Stimulated activated CD8-positive, alpha-beta memory T cell treated with anti-CD3 and anti-CD28 coated beads, Interleukin-7, amount 100 ng/mL, for 24 hours (primary cell): Measurements from ENCODE around the gene GABRR2.
"Not testable (repeated sequence)": the region's sequence is repeated elsewhere in the genome, so short reads cannot be mapped to it uniquely, and the experiment has no call there.

Experiments used
- DNase-seq: peaks from one replicate; pipeline ENCODE4 v3.0.0-alpha.2; 2020; ENCODE audit warnings: low read depth

GABRR2 gene

GRCh38 chr6:89257346-89257745 is 57.8 kb downstream of the GABRR2 start:
- no peak for DNase-seq

DNA sequence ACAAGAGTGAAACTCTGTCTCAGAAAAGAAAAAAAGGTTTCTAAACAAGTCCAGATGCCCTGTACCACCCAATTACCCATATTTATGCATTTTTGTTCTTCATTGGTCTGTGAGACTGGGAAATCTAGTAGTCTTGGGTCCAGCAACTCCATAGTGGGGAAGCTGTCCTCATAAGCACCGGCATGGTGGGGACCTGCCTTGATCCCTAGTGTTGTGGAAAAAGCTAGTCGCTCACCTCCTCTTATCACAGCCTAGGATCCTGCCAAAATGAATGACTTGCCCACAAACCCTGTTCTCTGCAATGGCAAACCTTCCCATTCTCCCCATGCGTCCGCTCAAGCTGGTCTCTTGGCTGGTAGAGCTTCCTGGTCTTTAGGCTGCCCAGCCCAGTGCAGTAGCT is 59.7 kb downstream of the GABRR2 start:
- DNase-seq: no peak

DNA sequence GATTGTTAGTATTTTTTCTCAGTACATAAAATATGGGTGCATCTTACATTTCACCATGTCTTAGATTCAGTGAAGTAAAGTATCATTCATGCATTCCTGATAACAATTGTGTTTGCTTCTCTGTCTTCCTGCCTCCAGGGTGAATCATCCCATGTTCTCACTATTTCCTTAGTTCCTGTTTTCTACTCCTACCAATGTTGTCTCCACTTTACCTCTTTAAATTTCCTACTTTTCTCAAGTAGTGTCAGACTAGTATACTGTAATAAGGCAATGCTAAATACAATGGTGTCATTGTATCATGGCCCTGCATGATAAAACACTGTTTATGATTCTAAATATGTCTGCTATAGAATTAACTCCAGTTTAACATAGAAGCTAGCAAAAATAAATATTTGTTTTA is 60.5 kb downstream of the GABRR2 start:
- no peak for DNase-seq

DNA sequence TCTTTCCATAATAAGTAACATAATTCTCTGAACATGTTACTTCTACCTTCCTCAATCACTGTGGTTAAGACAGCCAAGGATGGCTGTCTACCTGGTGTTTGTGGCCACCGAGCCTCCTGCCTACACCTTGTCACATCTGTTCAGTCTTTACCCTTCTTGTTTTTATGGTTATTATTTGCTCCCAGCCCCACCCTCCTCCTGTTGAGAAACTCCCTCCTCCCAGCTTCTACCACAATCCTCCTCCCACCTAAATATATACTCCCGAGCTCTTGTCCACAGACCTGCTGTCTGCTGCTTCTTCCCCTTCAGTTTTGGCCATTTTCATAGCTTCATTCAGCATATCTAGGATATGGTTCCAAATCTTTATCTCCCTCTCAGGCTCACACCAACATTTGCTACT is 62.2 kb downstream of the GABRR2 start:
- no peak for DNase-seq

DNA sequence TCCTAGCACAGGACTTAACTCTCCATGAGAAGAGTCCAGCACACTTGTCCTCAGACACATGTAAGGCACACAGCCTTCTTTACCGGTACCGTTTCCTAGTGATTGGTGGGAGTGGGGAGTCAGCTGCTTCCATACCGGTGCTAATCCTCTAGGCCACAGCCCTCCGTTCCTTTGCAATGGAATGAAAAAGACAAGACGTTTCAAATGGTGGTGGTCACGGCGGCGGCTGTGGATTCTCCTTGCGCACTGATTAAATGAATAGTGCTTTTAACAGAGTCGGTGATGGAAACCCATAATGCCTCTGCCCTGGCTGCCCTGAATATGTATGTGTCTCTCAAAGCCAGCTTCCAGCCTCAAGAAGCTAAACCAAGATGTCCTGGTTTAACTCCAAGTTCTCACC is 63.1 kb downstream of the GABRR2 start:
- DNase-seq: no peak

GRCh38 chr6:89251170-89251569 is 63.9 kb downstream of the GABRR2 start:
- no peak for DNase-seq

GRCh38 chr6:89250239-89250638 is 64.9 kb downstream of the GABRR2 start:
- DNase-seq: no peak

DNA sequence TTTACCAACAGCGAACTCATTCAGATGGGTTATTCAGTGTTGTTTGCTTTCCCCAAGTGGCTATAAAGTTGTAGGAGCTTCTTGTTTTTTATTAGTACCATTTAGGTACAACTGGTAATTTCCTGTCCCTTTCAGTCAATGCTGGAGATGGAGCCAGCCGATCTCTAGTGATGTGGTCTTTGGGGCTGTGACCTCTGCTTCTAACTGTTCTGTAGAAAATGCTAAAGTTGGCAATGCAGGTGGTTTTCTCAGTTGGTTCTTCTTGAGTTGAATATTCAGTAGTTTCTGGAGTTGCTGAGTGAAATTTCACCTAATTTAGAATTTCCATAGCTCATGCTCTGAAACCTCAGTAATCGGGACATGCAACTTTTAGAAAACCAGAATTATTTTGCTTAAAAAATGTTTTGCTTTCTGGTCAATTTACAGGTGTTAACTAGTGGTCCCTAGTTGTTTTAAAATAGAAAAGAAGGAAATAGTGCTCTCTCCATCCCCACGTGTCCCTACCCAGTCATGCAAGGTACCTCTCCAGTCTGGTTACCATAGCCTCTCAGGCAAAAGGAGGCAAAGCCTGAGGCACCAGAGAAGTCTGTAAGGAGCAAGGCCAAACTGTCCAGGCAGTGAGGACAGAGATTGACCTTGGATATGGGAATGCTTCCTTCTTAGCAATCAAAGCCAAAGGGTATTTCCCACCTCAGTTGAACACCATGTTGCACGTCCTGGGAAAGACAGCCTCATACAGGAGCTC is 70.7 kb downstream of the GABRR2 start:
- DNase-seq: no peak

DNA sequence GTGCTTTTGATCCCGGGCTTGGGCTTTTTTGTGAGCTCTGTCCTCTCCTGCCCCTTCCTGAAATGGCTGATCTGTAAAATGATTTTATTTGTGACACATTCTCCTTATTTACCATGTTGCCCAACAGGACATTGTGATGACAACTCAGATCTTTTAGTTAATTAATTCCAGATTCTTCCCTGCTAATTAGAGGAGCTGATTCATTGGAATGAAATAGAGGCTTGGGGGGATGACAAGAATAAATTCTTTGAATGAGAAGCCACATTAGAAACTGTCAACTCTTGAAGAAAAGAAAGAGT is 71.8 kb downstream of the GABRR2 start:
- no peak for DNase-seq

DNA sequence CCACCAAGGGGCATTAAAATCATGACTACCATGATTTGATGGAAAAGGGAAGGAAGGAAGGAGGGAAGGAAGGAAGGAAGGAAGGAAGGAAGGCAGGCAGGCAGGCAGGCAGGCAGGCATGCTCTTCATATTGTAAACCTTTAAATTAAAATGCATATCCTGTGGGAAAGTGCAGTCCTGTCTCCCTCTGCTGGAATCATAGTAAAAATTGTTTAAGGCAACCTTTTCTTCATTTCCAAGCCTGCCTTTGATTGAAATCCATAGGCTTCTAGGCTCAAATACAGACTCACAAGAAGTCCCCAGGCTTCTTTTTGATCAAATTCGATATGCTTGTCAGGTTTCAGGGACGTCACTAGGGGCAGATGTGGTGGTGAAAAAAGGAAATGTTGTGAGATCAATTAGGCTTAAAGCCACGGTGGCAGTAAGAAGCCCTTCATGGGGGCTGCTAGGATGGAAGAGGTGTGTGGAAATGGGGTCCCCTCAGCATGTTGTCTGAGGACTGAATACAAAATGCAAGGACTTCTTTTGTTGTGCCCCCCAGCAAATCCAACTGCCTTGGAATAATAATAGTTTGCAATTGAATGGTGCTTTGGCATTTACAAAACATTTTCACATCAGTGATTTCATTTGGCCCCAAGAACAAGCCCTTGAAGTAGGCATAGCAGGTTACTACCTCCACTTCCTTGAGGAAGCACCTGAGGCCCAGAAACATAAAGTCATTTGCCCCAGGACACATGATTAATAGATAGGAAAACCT is 72.3 kb downstream of the GABRR2 start:
- DNase-seq: no peak

DNA sequence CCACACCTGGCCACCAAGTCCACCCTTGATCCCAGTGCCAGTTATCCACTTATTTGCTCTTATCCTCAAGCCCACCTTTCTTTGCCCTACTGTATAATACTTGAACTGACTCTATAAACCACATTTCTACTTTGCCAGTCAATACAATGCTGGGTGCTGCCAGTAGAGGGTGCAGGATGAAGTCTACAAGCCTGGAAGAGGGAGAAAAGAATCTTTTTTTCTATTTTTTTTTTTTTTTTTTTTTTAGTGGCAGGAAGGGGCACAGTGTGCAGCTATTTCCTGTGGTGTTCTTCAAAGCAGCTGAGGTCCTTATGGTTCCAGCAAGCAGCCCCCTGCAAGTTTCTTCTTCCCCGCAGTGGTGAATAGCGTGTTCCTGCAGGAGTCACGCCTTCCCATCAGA is 75.8 kb downstream of the GABRR2 start:
- no peak for DNase-seq

DNA sequence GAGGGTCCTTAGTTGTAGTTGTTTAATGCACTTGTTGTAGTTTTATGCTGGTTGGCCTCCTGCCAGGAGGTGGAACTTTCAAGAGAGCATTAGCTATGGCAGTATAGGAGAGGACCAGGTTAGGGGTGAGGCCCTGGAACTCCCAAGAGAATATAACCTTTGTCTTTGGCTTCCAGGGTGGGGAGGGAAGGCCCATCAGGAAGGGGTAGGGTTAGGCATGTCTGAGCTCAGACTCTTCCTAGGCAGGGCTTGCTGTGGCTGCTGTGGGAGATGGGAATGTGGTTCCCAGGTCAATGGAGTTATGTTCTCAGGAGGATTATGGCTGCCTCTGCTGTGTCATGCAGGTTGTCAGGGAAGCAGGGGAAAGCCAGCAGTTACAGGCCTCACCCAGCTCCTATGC is 77.9 kb downstream of the GABRR2 start:
- no peak for DNase-seq

GRCh38 chr6:89233605-89234004 is 81.5 kb downstream of the GABRR2 start:
- DNase-seq: not testable (repeated sequence)

DNA sequence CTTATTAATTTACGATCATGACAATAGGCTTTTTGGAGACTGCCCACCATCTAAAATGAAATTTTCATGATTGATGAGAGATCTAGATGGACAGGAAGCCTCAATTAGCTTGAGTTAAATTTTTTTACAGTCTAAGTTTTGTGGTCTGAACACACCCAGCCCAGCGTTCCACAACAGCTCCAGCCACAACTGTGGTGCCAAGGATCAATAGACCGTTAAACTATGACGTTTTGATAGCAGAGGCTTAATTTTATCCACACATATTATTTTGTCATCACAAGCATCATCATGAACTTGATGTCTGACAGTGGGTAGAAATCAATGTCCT is 92.4 kb downstream of the GABRR2 start:
- no peak for DNase-seq

DNA sequence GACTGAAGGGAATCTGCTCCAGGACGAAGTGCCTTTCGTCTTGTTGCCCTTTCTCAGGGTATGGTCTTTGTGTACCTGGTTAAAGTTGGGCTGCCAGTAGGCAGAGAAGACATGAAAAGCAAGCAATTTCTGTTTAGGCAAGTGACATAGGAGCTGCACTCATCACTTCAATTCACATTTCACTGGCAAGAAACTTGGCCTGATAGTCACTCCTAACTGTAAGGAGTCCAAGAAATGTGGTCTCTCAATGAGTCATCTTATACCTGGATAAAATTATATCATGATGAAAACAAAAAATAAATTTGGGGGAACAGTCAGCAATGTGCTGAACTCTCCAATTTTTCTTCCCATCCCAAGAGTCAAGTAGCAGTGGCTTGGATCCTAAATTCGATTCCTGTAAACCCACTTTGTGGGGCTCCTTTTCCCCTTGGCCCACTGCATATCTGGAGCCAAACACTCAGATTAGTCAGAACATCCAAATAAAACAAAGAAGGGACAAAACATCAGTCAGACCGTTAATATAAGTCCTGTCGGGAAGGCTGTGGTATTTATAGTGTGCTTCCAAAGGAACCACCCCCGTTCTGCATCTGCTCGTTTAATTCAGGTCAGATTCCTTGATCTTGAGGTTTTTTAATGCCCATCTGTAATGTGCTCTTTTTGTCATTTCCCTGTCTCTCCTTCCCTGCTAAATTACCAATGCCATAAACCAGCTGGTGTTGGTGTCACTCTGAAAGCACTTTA is 93.0 kb downstream of the GABRR2 start:
- DNase-seq: no peak

- DNase-seq: no peak
These were observed 94.0 kb downstream of the GABRR2 start for GRCh38 chr6:89221129-89221528.

DNA sequence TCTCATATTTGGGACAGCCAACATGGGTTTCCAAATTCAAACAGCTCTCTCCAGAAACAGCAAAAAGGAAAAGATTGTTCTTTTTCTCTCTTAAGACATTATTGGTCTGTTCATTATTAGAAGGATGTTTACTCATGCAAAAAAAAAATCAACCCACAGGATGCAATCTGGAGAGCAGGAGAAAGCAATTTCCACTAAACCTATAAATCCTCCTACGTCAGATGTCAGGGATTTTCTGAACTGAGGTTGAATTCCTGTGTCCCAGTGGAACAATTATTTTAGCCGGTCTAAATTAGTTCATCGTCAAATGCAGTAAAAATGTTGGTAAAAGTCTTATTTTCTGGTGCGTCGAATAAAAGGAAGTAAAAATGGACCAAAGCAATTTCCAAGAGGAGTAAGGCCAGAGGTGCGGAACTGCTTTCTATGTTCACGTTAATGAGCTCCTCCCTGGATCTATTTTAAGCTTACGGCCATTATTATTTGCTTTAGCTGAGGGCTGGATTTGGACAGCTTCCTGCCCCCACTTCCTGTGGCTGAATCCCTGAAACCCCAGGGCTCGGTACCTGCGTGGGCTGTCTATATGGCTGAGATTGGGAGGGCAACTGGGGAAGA is 97.7 kb downstream of the GABRR2 start, which contains the start of gene GABRR1:
TSS of gene GABRR1 (minus strand) at position 60 of the 612 bp plus-strand sequence. CDS start at position 24, 36 bp downstream.
- no peak for DNase-seq

- DNase-seq: no peak
These were observed 98.7 kb downstream of the GABRR2 start for GRCh38 chr6:89216411-89216810.

DNA sequence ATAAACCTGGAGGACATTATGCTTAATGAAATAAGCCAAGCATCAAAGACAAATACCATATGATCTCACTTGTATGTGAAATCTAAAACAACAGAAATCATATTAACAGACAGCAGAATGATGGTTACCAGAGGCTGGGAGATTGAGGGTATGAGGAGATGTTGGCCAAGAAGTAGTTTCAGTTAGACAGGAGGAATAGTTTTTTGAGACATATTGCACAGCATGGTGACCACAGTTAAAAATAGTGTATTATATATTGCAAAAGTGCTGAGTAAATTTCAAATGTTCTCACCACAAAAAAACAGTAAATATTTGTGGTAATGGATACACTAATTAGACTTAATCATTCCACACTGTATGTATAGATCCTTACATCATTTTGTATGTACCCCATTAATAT is 99.7 kb downstream of the GABRR2 start:
- no peak for DNase-seq

DNA sequence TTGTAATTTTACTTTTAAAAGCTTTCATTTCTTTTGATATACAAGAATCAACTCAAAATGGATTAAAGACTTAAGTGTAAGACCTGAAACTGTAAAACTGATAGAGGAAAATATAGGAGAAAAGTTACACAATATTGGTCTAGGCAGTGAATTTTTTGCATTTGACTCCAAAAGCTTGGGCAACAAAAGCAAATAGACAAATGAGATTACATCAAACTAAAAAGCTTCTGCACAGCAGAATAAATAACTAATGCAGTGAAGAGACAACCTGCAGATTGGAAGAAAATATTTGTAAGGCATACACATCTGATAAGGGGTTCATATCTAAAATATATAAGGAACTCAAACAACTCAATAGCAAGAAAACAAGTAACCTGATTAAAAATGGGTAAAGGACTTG is 100.9 kb downstream of the GABRR2 start:
- DNase-seq: no peak

DNA sequence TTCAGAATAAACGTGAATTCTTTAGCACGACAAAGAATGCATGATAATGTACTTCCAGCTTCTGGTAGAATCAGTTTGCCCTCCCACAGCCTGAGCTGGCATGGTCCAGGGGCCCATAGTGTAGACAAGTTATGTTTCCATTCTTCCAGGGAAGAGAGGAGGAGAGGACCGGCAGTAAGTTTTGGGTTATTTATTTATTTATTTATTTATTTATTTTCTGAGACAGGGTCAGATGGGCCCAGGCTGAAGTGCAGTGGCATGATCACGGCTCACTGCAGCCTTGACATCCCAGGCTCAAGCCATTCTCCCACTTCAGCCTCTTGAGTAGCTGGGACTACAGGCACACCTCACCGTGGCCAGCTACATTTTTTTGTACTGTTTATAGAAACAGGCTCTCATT is 102.6 kb downstream of the GABRR2 start:
- DNase-seq: no peak

DNA sequence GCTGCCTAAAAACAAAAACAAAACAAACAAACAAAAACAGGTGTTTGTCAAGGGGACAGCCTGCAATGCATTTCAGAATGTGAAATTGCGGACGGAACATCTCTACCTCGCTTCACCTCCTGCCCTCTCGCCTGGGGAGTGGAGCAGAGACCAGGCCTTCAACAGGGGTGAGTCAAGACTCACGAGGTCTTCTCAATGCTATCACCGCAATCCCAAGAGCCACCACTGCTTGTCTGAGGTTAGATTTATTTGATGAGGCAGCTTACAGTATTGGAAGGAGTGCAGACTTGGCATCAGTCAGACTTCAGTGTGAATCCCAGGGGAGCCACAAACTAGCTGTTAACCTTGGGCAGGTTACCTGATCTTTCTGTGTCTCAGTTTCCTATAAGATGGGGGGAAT is 105.6 kb downstream of the GABRR2 start:
- no peak for DNase-seq

GRCh38 chr6:89208551-89208950 is 106.5 kb downstream of the GABRR2 start:
- no peak for DNase-seq
